Immature natural killer cell (primary cell): ENCODE measurements around the gene ZDHHC24. TPM values are rescaled to one million over a fixed set of nuclear protein-coding genes. Genes with fewer than 3 reads are reported as not detected.

Experiments
- DNase-seq, 3 donors: peaks; one replicate each; pipeline ENCODE4 v3.0.0; 2022; ENCODE audit warnings: mixed read lengths in 1 of 3
- H3K27ac Mint-ChIP-seq, 6 donors: one replicate each; pipeline ENCODE4 v1.8.0; 2020; ENCODE audit warnings: mixed read lengths in 6 of 6, mild to moderate bottlenecking in 5 of 6, inconsistent platforms in 4 of 6, moderate library complexity in 3 of 6
- H3K27me3 Mint-ChIP-seq, 3 donors: one replicate each; pipeline ENCODE4 v1.8.0; 2020 to 2021; ENCODE audit warnings: low read depth in 3 of 3, mild to moderate bottlenecking in 3 of 3, mixed read lengths in 3 of 3, moderate library complexity in 3 of 3, inconsistent platforms in 1 of 3
- H3K36me3 Mint-ChIP-seq, 3 donors: one replicate each; pipeline ENCODE4 v1.8.0; 2020; ENCODE audit warnings: mixed read lengths in 3 of 3, inconsistent platforms in 2 of 3, mild to moderate bottlenecking in 2 of 3
- H3K4me1 Mint-ChIP-seq, 2 donors: one replicate each; pipeline ENCODE4 v1.8.0; 2020; ENCODE audit warnings: inconsistent platforms in 2 of 2, mild to moderate bottlenecking in 2 of 2, mixed read lengths in 2 of 2, moderate library complexity in 1 of 2
- H3K4me3 Mint-ChIP-seq, 5 donors: one replicate each; pipeline ENCODE4 v1.8.0; 2020; ENCODE audit warnings: mild to moderate bottlenecking in 5 of 5, mixed read lengths in 5 of 5, inconsistent platforms in 3 of 5, moderate library complexity in 3 of 5
- H3K9me3 Mint-ChIP-seq, 6 donors: one replicate each; pipeline ENCODE4 v1.8.0; 2020; ENCODE audit warnings: mild to moderate bottlenecking in 6 of 6, mixed read lengths in 6 of 6, inconsistent platforms in 4 of 6, moderate library complexity in 3 of 6
- polyA plus RNA-seq, 3 donors: library from polyadenylated mRNA; unstranded; fragments of 300-500 nt; fragmentation: Illumina TruSeq; gene quantifications; one replicate each; pipeline ENCODE4 v1.2.3, GENCODE V29; 2021

The ZDHHC24 gene
- polyA plus RNA-seq, 3 donors from 2014 or later: 19.8 to 28.0 (median 24.7) TPM

DNA sequence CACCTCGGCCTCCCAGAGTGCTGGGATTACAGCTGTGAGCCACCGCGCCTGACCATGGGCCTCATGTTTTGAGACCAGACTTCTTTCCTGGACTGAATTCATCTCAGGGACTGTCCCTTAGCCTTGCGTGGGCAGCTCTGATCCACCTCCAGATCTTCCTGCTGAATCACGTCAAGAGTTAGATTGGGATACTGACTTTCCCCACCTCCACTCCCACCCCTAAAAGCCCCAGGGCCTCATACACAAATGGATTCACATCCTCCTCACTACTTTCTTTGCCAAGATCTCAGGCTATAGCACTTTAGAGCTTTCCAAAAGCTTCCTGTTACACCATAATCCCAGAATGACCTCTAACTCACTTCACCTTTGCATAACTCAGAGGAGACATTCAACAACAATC, 35.0 kb upstream of the ZDHHC24 start:
- Mint-ChIP-seq H3K27me3 (peaks cover 0 to 7% (median 5%) of the 10 kb centered on the region in 3 donors), H3K9me3 (peaks cover 0 to 5% (median 0%) of the 10 kb centered on the region in 6 donors), H3K4me3 (no peak overlapping the region), H3K27ac (peak overlapping the region in 2 of 6 donors; percentile 9 to 67), H3K36me3 (no peaks in the 10 kb centered on the region), H3K4me1 (peaks cover 4 to 6% of the 10 kb centered on the region in 2 donors)
- no peak for DNase-seq

DNA sequence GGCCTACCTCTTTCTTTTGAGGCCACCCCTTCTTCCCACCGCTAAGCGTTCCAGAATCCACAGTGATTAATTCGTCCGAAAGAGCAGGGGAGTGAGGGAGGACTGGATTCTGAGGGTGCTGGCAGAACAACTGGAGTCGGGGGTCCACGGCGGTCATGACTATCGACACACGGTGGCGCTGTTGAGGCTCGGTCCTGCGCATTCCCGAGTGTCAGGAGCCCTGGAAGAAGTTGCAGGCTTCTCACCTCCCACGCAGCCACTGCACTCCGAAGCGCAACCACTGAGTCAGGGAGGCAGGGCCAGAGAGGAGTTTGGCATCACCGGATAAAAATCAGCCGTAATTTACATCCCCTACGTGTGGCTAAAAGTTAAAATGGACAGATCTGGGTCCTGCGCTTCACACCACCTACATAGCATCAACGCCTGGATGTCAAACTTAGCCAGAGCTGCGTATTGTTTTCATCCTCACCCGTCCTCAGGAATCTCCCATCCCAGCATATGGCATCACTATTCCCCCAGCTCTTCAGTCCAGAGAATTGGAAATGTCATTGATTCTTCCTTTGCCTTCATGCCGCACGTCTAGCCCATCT, 33.3 kb upstream of the ZDHHC24 start:
- Mint-ChIP-seq H3K4me1 (peaks cover 4 to 6% of the 10 kb centered on the region in 2 donors), H3K27me3 (peaks cover 0 to 11% (median 7%) of the 10 kb centered on the region in 3 donors), H3K27ac (peak overlapping the region in 1 of 6 donors; percentile 69)

GRCh38 chr11:66570850-66571180, 25.0 kb upstream of the ZDHHC24 start:
- Mint-ChIP-seq H3K4me3 (peak overlapping the region in 1 of 5 donors; percentile 17), H3K9me3 (no peaks in the 10 kb centered on the region), H3K36me3 (no peaks in the 10 kb centered on the region), H3K27me3 (peaks cover 0 to 7% (median 4%) of the 10 kb centered on the region in 3 donors), H3K27ac (no peak overlapping the region), H3K4me1 (peaks cover 5 to 15% of the 10 kb centered on the region in 2 donors)
- DNase-seq: no peak

More for the DNA sequence above, 33.3 kb upstream of the ZDHHC24 start:
- Mint-ChIP-seq H3K9me3 (peaks cover 0 to 5% (median 0%) of the 10 kb centered on the region in 6 donors), H3K36me3 (no peaks in the 10 kb centered on the region), H3K4me3 (no peak overlapping the region)
- DNase-seq: peak; percentile 69 to 71 (median 70)

DNA sequence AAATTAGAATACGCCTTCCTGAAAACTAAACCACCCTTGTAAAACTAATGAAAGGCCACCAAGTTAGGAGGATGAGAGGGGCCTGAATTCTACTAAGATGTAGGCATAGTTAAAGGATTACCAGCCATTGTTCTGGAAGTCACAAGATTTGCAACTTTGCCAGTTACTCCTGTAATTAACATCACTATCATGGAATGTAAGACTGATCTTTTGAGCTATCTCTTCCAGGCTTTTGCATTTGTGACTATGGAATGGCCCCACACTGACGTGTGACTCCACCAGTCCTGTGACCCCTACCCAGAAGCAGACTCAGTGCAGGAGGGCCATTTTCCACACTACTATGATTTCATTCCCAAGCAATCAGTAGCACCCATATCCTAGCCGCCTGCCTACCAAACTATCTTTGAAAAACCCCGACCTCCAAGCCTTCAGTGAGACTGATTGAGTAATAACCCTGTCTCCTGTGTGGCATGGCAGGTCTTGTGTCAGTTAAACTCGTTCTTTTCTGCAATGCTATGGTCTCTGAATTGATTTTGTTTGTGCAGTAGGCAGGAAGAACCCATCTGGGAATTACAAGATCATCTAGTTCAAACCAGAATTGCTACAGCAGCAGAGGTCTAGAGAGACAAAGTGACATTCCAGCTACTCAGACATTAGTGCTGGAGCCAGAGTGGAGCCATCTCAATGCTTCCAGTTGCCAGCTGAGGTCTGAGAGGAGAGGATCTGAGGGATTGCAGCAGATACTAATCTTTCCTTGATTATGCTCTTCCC, 24.4 kb upstream of the ZDHHC24 start:
- Mint-ChIP-seq H3K4me3 (peak overlapping the region in 3 of 5 donors; percentile 27 to 52 (median 34)), H3K9me3 (no peaks in the 10 kb centered on the region), H3K27ac (peak overlapping the region in 1 of 6 donors; percentile 29), H3K4me1 (peaks cover 5 to 15% of the 10 kb centered on the region in 2 donors), H3K36me3 (no peaks in the 10 kb centered on the region), H3K27me3 (peaks cover 0 to 5% (median 1%) of the 10 kb centered on the region in 3 donors)
- no peak for DNase-seq

DNA sequence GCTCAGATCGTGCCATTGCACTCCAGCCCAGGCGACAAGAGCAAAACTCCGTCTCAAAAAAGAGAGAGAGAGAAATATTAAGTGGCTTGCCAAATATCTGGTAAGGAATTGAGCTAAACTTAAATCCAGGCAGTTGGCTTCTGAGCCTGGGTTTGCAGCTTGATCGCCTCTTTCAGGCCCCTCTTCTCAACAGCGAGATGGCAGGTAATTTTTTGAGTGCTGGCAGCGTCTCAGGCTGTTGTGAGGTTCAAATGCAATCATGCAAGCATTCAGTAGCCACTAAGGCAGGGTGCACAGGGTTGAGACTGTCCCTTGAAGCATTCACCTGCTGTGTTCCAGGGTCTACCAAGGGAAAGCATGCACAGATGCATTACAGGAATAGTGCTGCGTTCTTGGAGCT, 23.2 kb upstream of the ZDHHC24 start:
- no peak for DNase-seq
- Mint-ChIP-seq H3K27ac (no peak overlapping the region), H3K27me3 (peaks cover 0 to 3% (median 0%) of the 10 kb centered on the region in 3 donors), H3K4me1 (peaks cover 5 to 15% of the 10 kb centered on the region in 2 donors), H3K9me3 (no peaks in the 10 kb centered on the region), H3K4me3 (peak overlapping the region in 1 of 5 donors; percentile 84), H3K36me3 (no peaks in the 10 kb centered on the region)

DNA sequence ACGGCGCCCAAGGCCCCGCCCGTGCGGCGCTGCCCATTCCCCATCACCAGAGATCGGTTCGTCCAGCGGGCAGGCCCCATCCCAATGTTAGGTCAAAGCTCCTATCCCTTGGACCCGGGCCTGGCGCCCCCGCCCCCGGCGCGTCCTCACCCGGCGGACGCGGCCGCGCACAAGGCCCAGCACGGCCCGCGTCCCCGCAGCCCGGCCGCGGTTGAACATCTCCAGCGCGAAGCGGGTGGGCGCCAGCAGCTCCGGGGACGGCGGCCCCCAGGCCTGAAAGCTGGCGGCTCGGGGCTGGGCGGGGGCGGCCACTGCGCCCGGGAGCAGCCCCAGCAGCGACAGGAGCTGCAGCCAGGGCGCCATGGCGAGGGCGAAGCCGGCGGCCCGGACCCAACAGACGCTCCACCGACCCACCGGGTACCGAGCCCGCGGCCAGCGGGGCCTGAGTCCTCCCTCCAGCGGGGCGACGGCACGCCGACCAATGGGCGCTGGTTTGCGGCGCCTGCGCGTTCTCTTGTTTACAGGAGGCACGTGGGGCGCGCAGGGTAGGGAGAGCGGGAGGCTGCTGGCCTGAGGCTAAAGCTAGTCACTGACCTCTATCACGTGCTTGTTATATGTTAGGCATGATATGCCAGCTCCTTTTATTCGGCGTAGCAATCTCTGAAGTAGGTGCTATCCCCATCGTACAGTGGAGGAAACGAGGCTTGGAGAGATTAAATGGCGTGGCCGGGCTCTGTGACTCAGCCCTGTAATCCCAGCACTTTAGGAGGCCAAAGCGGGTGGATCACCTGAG, 22.5 kb upstream of the ZDHHC24 start, which contains the start of gene CTSF:
CTSF (minus strand) TSS at position 483 of the 793 bp plus-strand sequence; CDS start at position 363, 120 bp downstream.
- Mint-ChIP-seq H3K4me3 (peak within 1 kb of the TSS; percentile 76 to 85 (median 84)), H3K27ac (peak within 1 kb of the TSS in 4 of 6 donors; percentile 49 to 92 (median 80)), H3K36me3 (no peaks in the 10 kb centered on the region), H3K4me1 (peaks cover 5 to 15% of the 10 kb centered on the region in 2 donors), H3K27me3 (no peaks in the 10 kb centered on the region), H3K9me3 (no peaks in the 10 kb centered on the region)
- DNase-seq: peak; percentile 64 to 75 (median 66)

DNA sequence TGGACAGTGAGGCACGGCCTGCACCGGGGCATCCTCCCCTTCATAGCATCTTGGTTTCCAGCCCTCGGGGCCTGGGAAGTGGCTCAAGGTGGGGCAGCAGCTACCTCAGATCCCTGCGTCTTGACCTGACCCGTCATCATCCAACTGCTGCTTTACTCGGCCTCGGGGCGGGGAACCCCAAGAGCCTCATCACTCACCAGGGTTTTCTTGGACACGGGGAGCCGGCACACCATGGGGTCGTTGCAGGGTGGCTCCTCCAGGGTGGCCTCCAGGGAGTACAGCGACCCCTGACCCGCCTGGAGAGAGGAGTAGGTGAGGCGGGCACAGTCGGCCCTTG, 21.9 kb upstream of the ZDHHC24 start:
- peaks cover 5 to 15% of the 10 kb centered on the region in 2 donors for H3K4me1 Mint-ChIP-seq
- no peaks in the 10 kb centered on the region for H3K27me3 Mint-ChIP-seq
- H3K9me3 Mint-ChIP-seq: no peaks in the 10 kb centered on the region
- H3K4me3 Mint-ChIP-seq: peak overlapping the region; percentile 60 to 79 (median 71)
- DNase-seq: no peak
- H3K27ac Mint-ChIP-seq: no peak overlapping the region
- H3K36me3 Mint-ChIP-seq: no peaks in the 10 kb centered on the region

DNA sequence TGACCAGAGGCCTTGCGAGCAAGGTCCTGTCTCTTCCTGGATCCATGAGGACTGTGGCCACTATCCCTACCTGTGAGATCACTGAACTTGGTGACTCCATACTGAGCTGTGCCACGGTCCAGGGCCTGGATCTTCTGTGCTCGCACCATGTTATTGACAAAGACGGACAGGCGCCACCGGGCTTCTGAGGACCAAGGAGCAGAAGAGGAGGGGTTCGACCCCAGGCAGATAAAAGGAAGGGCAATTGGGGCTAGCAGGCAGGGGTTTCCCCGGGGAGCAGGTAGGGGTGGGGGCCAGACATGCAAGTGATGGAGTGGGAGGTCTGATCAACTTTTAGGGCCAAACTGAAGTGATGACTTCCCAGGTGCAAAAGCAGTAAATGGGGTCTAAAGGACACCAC, 20.4 kb upstream of the ZDHHC24 start:
- Mint-ChIP-seq H3K27me3 (no peaks in the 10 kb centered on the region), H3K36me3 (no peaks in the 10 kb centered on the region), H3K27ac (peak overlapping the region in 1 of 6 donors; percentile 34), H3K9me3 (no peaks in the 10 kb centered on the region), H3K4me1 (peaks cover 5 to 15% of the 10 kb centered on the region in 2 donors), H3K4me3 (peak overlapping the region; percentile 16 to 56 (median 38))
- DNase-seq: no peak

DNA sequence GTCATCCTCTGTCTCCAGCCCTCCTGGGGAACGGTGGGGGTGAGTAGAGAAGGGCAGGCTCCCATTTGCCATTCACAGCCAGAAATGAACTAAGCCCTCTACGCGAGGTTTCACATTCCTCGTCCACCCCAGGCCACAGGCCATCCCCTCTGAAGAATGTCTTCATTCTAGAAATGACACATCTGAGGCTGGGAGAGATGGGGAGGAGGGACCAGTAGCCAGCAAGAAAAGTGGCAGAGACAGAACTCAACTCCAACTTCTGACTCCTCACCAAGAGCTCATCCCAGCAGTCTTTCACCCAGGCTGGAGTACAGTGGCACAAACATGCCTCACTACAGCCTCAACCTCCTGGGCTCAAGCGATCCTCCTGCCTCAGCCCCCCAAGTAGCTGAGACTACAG, 19.1 kb upstream of the ZDHHC24 start:
- Mint-ChIP-seq H3K36me3 (no peaks in the 10 kb centered on the region), H3K27me3 (peaks cover 0 to 2% (median 0%) of the 10 kb centered on the region in 3 donors), H3K27ac (no peak overlapping the region), H3K4me3 (no peak overlapping the region), H3K9me3 (no peaks in the 10 kb centered on the region), H3K4me1 (peaks cover 5 to 15% of the 10 kb centered on the region in 2 donors)
- no peak for DNase-seq

GRCh38 chr11:66564538-66564937, 18.7 kb upstream of the ZDHHC24 start:
- no peak overlapping the region for H3K4me3 Mint-ChIP-seq
- no peak overlapping the region for H3K27ac Mint-ChIP-seq
- H3K36me3 Mint-ChIP-seq: no peaks in the 10 kb centered on the region
- peaks cover 0 to 2% (median 0%) of the 10 kb centered on the region in 3 donors for H3K27me3 Mint-ChIP-seq
- H3K4me1 Mint-ChIP-seq: peaks cover 5 to 15% of the 10 kb centered on the region in 2 donors
- H3K9me3 Mint-ChIP-seq: no peaks in the 10 kb centered on the region
- DNase-seq: no peak

DNA sequence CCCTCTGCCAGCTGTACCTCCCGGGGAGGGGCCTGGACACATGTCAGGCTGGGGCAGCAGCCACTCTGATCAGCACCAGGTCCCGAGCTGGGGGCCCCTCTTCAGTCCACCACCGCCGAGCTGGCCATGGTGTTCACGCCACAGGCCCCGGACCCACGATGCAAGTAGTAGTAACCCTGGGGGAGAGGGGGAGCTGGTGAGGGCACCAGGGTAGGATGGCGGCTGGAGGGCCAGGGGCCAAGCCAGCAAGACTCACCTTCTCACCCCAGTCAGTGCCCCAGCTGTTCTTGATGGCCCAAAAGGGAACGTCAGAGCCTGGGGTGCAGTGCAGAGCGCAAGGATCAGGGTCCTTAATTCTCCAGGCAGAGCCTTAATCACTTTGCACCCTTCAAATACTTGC, 18.0 kb upstream of the ZDHHC24 start:
- no peak for DNase-seq
- Mint-ChIP-seq H3K9me3 (no peaks in the 10 kb centered on the region), H3K4me1 (peaks cover 5 to 16% of the 10 kb centered on the region in 2 donors), H3K36me3 (no peaks in the 10 kb centered on the region), H3K27me3 (peaks cover 0 to 4% (median 0%) of the 10 kb centered on the region in 3 donors), H3K27ac (no peak overlapping the region), H3K4me3 (no peak overlapping the region)

- Mint-ChIP-seq H3K27me3 (peaks cover 0 to 7% (median 0%) of the 10 kb centered on the region in 3 donors), H3K36me3 (no peaks in the 10 kb centered on the region), H3K9me3 (no peaks in the 10 kb centered on the region), H3K4me1 (peaks cover 0 to 13% of the 10 kb centered on the region in 2 donors), H3K4me3 (no peak overlapping the region), H3K27ac (no peak overlapping the region)
- DNase-seq: no peak
Observed at GRCh38 chr11:66562907-66563583, 17.2 kb upstream of the ZDHHC24 start.

DNA sequence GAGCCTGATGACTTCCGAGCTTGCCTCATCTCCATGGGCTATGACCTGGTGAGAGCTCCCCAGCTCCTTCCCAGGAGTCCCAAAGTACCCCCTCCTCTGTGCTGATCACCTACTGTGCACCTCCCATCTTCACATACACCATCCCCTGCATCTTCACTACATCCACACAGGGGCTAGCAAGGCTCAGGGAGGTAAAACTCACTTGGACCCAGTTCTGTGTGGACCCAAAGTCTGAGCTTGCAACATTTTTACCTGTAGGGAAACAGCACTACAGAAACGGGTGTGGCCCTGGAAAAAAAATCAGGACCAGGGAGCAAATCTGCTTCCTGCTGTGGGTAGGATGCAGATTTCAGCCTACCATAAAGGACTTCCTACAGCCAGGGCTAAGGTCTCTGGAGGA, 16.4 kb upstream of the ZDHHC24 start:
- DNase-seq: no peak
- Mint-ChIP-seq H3K36me3 (peaks cover 0 to 3% (median 0%) of the 10 kb centered on the region in 3 donors), H3K27me3 (peaks cover 0 to 9% (median 0%) of the 10 kb centered on the region in 3 donors), H3K4me1 (peaks cover 0 to 8% of the 10 kb centered on the region in 2 donors), H3K9me3 (no peaks in the 10 kb centered on the region), H3K27ac (no peak overlapping the region), H3K4me3 (no peak overlapping the region)
